HEK293T (cell line): ENCODE results near the gene METTL26.

Experiments used
- ARNT ChIP-seq: fragments of 450-650 bp; IDR thresholded peaks from 2 replicates; pipeline ENCODE4 v1.6.1; 2017; ENCODE audit warnings: mild to moderate bottlenecking
- FOXK2 ChIP-seq: fragments of 450-650 bp; IDR thresholded peaks from 2 replicates; pipeline ENCODE4 v1.6.1; 2016; ENCODE audit warnings: mild to moderate bottlenecking
- L3MBTL2 ChIP-seq: fragments of 450-650 bp; conservative IDR thresholded peaks from 2 replicates; pipeline ENCODE4 v1.6.1; 2016; ENCODE audit warnings: mild to moderate bottlenecking
- LEF1 ChIP-seq: fragments of 450-650 bp; IDR thresholded peaks from 2 replicates; pipeline ENCODE4 v1.6.1; 2017; ENCODE audit warnings: mild to moderate bottlenecking, borderline replicate concordance
- PKNOX1 ChIP-seq: fragments of 450-650 bp; IDR thresholded peaks from 2 replicates; pipeline ENCODE4 v1.6.1; 2016
- SP1 ChIP-seq: fragments of 450-650 bp; IDR thresholded peaks from 2 replicates; pipeline ENCODE4 v1.6.1; 2017
- SUZ12 ChIP-seq: fragments of 450-650 bp; IDR thresholded peaks from 2 replicates; pipeline ENCODE4 v1.6.1; 2016; ENCODE audit warnings: mild to moderate bottlenecking
- ZNF384 ChIP-seq: fragments of 450-650 bp; IDR thresholded peaks from 2 replicates; pipeline ENCODE4 v1.6.1; 2016

GRCh38 chr16:592518-593306 is 43.4 kb downstream of the METTL26 start:
- no peak for TF ChIP-seq ZNF384
- TF ChIP-seq ARNT, result peak; percentile 34; the same call in 1 of the 2 replicates
- no peak for TF ChIP-seq SP1
- no peak for TF ChIP-seq FOXK2
- TF ChIP-seq LEF1, result no peak
- TF ChIP-seq SUZ12, result no peak
- peak; percentile 61; the same call in 1 of the 2 replicates for TF ChIP-seq L3MBTL2
- no peak for TF ChIP-seq PKNOX1
